ENCODE data around the gene FBXO46. TPM values are rescaled to one million over a fixed set of nuclear protein-coding genes. Genes with fewer than 3 reads are reported as not detected.
A peak's percentile ranks its signal among the peaks of the same experiment; 100 is the strongest.

Gene FBXO46
- total RNA-seq, 1 experiment from 2014 or later: 40.1 TPM

DNA sequence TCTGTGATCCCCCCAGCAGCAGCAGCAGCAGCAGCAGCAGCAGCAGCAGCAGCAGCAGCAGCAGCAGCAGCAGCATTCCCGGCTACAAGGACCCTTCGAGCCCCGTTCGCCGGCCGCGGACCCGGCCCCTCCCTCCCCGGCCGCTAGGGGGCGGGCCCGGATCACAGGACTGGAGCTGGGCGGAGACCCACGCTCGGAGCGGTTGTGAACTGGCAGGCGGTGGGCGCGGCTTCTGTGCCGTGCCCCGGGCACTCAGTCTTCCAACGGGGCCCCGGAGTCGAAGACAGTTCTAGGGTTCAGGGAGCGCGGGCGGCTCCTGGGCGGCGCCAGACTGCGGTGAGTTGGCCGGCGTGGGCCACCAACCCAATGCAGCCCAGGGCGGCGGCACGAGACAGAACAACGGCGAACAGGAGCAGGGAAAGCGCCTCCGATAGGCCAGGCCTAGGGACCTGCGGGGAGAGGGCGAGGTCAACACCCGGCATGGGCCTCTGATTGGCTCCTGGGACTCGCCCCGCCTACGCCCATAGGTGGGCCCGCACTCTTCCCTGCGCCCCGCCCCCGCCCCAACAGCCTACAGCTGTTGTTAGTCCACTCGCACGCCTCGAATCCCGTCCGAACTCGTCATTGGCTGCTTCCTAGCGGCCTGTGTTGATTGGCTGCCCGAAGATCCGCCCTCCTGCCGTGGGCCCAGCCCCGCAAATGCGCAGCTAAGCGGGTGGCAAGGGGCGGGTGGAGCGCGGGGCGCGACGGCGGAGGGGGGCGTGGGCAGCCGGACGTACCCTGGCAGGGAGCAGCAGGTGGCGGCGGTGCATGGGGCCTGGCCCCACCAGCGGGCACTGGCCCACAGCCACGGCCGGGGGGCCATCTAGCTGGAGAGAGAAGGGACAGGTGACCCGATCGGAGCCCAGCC is 39.8 kb upstream of the FBXO46 start (continued):
- no peak for TF ChIP-seq ZNF121 (CRISPR knock-in tag; IDR thresholded peaks at IDR 0.05)
- TF ChIP-seq, protein P1, sequence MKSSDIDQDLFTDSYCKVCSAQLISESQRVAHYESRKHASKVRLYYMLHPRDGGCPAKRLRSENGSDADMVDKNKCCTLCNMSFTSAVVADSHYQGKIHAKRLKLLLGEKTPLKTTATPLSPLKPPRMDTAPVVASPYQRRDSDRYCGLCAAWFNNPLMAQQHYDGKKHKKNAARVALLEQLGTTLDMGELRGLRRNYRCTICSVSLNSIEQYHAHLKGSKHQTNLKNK (CRISPR knock-in tag; IDR thresholded peaks at IDR 0.05): peak; percentile 91
- TF ChIP-seq, protein P2, sequence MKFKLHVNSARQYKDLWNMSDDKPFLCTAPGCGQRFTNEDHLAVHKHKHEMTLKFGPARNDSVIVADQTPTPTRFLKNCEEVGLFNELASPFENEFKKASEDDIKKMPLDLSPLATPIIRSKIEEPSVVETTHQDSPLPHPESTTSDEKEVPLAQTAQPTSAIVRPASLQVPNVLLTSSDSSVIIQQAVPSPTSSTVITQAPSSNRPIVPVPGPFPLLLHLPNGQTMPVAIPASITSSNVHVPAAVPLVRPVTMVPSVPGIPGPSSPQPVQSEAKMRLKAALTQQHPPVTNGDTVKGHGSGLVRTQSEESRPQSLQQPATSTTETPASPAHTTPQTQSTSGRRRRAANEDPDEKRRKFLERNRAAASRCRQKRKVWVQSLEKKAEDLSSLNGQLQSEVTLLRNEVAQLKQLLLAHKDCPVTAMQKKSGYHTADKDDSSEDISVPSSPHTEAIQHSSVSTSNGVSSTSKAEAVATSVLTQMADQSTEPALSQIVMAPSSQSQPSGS (CRISPR knock-in tag; IDR thresholded peaks at IDR 0.05; ENCODE audit: borderline replicate concordance, low read depth): 0 out of 2 replicates have a peak, but pooled peaks have one; percentile 33
- no peak for TF ChIP-seq RELA (CRISPR knock-in tag; IDR thresholded peaks at IDR 0.05; ENCODE audit: borderline replicate concordance)
- no peak for TF ChIP-seq ELF4 (CRISPR knock-in tag; IDR thresholded peaks at IDR 0.05; ENCODE audit: low read depth)
- peak; percentile 64; the same call in 1 of the 2 replicates for TF ChIP-seq TEAD4 (CRISPR knock-in tag; IDR thresholded peaks at IDR 0.05)
- TF ChIP-seq ZNF263 (CRISPR knock-in tag; IDR thresholded peaks at IDR 0.05; ENCODE audit: low read depth): no peak
- TF ChIP-seq ATF1 (CRISPR knock-in tag; IDR thresholded peaks at IDR 0.05): no peak
- TF ChIP-seq, protein P3, sequence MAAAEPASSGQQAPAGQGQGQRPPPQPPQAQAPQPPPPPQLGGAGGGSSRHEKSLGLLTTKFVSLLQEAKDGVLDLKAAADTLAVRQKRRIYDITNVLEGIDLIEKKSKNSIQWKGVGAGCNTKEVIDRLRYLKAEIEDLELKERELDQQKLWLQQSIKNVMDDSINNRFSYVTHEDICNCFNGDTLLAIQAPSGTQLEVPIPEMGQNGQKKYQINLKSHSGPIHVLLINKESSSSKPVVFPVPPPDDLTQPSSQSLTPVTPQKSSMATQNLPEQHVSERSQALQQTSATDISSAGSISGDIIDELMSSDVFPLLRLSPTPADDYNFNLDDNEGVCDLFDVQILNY (CRISPR knock-in tag; IDR thresholded peaks at IDR 0.05): peak; percentile 66

DNA sequence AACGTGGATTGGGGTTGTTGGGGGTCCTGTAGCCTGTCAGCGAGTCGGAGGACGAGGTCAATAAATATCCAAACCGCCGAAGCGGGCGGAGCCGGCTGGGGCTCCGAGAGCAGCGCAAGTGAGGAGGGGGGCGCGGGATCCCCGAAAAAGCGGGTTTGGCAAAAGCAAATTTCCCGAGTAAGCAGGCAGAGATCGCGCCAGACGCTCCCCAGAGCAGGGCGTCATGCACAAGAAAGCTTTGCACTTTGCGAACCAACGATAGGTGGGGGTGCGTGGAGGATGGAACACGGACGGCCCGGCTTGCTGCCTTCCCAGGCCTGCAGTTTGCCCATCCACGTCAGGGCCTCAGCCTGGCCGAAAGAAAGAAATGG is 39.1 kb upstream of the FBXO46 start:
- no peaks in the 10 kb centered on the region for H3K9me3 Mint-ChIP-seq
- H3K36me3 Mint-ChIP-seq: peaks cover 5% of the 10 kb centered on the region; the same call in 1 of the 2 replicates
- no peak for ATAC-seq
- peaks cover 5% of the 10 kb centered on the region; the same call in 1 of the 2 replicates for H3K27me3 Mint-ChIP-seq (ENCODE audit: low read depth)
- H3K27ac Mint-ChIP-seq: peak overlapping the region; percentile 97
- peaks cover 18% of the 10 kb centered on the region for H3K4me1 Mint-ChIP-seq
- peak; percentile 38 for DNase-seq (ENCODE audit: low spot score)
- CTCF ChIA-PET: interaction anchor here (0.5 to 5.6 kb wide), 47 partner anchors 8 to 591 kb away, joined by 3 to 175 read pairs (median 6); partner anchors contain the start of genes DMPK, DMWD, FBXO46 and FOSB
- H3K4me3 Mint-ChIP-seq: peak overlapping the region; percentile 97
- POLR2A ChIA-PET: interaction anchor here (0.6 to 4.8 kb wide), 24 partner anchors 8 to 591 kb away, joined by 3 to 115 read pairs (median 6); partner anchors contain the start of genes BLOC1S3, DMPK, FBXO46 and QPCTL
- no peak for TF ChIP-seq NR3C1 (CRISPR knock-in tag; conservative IDR thresholded peaks at IDR 0.05; ENCODE audit: low read depth)
- TF ChIP-seq ZNF219 (CRISPR knock-in tag; IDR thresholded peaks at IDR 0.05; ENCODE audit: borderline replicate concordance): no peak
- TF ChIP-seq SMAD4 (CRISPR knock-in tag; IDR thresholded peaks at IDR 0.05): 0 out of 2 replicates have a peak, but pooled peaks have one; percentile 17
- TF ChIP-seq, protein P3 (CRISPR knock-in tag; IDR thresholded peaks at IDR 0.05): no peak
- TF ChIP-seq EMX1 (CRISPR knock-in tag; IDR thresholded peaks at IDR 0.05): no peak; the same call in 1 of the 2 replicates
- TF ChIP-seq, protein P4, sequence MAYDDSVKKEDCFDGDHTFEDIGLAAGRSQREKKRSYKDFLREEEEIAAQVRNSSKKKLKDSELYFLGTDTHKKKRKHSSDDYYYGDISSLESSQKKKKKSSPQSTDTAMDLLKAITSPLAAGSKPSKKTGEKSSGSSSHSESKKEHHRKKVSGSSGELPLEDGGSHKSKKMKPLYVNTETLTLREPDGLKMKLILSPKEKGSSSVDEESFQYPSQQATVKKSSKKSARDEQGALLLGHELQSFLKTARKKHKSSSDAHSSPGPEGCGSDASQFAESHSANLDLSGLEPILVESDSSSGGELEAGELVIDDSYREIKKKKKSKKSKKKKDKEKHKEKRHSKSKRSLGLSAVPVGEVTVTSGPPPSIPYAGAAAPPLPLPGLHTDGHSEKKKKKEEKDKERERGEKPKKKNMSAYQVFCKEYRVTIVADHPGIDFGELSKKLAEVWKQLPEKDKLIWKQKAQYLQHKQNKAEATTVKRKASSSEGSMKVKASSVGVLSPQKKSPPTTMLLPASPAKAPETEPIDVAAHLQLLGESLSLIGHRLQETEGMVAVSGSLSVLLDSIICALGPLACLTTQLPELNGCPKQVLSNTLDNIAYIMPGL (CRISPR knock-in tag; IDR thresholded peaks at IDR 0.05): no peak
- TF ChIP-seq ATF1 (CRISPR knock-in tag; IDR thresholded peaks at IDR 0.05): no peak
- TF ChIP-seq FOXJ3 (CRISPR knock-in tag; IDR thresholded peaks at IDR 0.05; ENCODE audit: borderline replicate concordance): no peak
- TF ChIP-seq IRF2 (CRISPR knock-in tag; IDR thresholded peaks at IDR 0.05; ENCODE audit: borderline replicate concordance, low read depth): 0 out of 2 replicates have a peak, but pooled peaks have one; percentile 32
- TF ChIP-seq NFE2L1 (CRISPR knock-in tag; IDR thresholded peaks at IDR 0.05): 0 out of 2 replicates have a peak, but pooled peaks have one; percentile 43
- TF ChIP-seq, protein P5, sequence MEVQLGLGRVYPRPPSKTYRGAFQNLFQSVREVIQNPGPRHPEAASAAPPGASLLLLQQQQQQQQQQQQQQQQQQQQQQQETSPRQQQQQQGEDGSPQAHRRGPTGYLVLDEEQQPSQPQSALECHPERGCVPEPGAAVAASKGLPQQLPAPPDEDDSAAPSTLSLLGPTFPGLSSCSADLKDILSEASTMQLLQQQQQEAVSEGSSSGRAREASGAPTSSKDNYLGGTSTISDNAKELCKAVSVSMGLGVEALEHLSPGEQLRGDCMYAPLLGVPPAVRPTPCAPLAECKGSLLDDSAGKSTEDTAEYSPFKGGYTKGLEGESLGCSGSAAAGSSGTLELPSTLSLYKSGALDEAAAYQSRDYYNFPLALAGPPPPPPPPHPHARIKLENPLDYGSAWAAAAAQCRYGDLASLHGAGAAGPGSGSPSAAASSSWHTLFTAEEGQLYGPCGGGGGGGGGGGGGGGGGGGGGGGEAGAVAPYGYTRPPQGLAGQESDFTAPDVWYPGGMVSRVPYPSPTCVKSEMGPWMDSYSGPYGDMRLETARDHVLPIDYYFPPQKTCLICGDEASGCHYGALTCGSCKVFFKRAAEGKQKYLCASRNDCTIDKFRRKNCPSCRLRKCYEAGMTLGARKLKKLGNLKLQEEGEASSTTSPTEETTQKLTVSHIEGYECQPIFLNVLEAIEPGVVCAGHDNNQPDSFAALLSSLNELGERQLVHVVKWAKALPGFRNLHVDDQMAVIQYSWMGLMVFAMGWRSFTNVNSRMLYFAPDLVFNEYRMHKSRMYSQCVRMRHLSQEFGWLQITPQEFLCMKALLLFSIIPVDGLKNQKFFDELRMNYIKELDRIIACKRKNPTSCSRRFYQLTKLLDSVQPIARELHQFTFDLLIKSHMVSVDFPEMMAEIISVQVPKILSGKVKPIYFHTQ (CRISPR knock-in tag; IDR thresholded peaks at IDR 0.05): no peak
- no peak for TF ChIP-seq NR2C2 (CRISPR knock-in tag; IDR thresholded peaks at IDR 0.05)
- TF ChIP-seq, protein P6, sequence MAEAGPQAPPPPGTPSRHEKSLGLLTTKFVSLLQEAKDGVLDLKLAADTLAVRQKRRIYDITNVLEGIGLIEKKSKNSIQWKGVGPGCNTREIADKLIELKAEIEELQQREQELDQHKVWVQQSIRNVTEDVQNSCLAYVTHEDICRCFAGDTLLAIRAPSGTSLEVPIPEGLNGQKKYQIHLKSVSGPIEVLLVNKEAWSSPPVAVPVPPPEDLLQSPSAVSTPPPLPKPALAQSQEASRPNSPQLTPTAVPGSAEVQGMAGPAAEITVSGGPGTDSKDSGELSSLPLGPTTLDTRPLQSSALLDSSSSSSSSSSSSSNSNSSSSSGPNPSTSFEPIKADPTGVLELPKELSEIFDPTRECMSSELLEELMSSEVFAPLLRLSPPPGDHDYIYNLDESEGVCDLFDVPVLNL (CRISPR knock-in tag; IDR thresholded peaks at IDR 0.05; ENCODE audit: borderline replicate concordance, low read depth): no peak
- no peak for TF ChIP-seq CBFB (CRISPR knock-in tag; IDR thresholded peaks at IDR 0.05; ENCODE audit: low read depth)
- TF ChIP-seq, protein P1 (CRISPR knock-in tag; IDR thresholded peaks at IDR 0.05): peak; percentile 55; the same call in 1 of the 2 replicates
- TF ChIP-seq ZNF396 (CRISPR knock-in tag; IDR thresholded peaks at IDR 0.05; ENCODE audit: borderline replicate concordance): no peak
- TF ChIP-seq OVOL2 (CRISPR knock-in tag; IDR thresholded peaks at IDR 0.05; ENCODE audit: borderline replicate concordance): no peak
- peak; percentile 3; the same call in 1 of the 2 replicates for TF ChIP-seq FOXP1 (CRISPR knock-in tag; IDR thresholded peaks at IDR 0.05; ENCODE audit: borderline replicate concordance)
